Smooth muscle cell (in vitro differentiated cells): ENCODE results near the gene CMSS1. TPM values are rescaled to one million over a fixed set of nuclear protein-coding genes. Genes with fewer than 3 reads are reported as not detected.

Experiments used
- DNase-seq: peaks from one replicate; lab custom pipeline; 2025; ENCODE audit not compliant: unreplicated experiment; lab: John Stamatoyannopoulos, UW
- H2AFZ ChIP-seq: fragments of 200-600 bp; sonication (generic); 2 replicates; pipeline ENCODE4 v1.6.0; 2016; ENCODE audit warnings: antibody characterized with exemption, low read depth, mild to moderate bottlenecking
- H3F3A ChIP-seq: fragments of 200-600 bp; sonication (generic); 2 replicates; pipeline ENCODE4 v1.6.0; 2017; ENCODE audit warnings: antibody characterized with exemption, low read depth
- H3K27ac ChIP-seq: fragments of 200-600 bp; sonication (generic); 2 replicates; pipeline ENCODE4 v1.5.1; 2016; ENCODE audit warnings: low read depth, mild to moderate bottlenecking
- H3K27me3 ChIP-seq: fragments of 200-600 bp; sonication (generic); 2 replicates; pipeline ENCODE4 v1.6.1; 2016; ENCODE audit warnings: low read depth, mild to moderate bottlenecking
- H3K36me3 ChIP-seq: fragments of 200-600 bp; sonication (generic); 2 replicates; pipeline ENCODE4 v1.5.1; 2016; ENCODE audit warnings: low read depth
- H3K4me1 ChIP-seq: fragments of 200-600 bp; sonication (generic); 2 replicates; pipeline ENCODE4 v1.5.1; 2016; ENCODE audit warnings: low read depth
- H3K4me2 ChIP-seq: fragments of 200-600 bp; sonication (generic); 2 replicates; pipeline ENCODE4 v1.6.0; 2016; ENCODE audit warnings: mild to moderate bottlenecking
- H3K4me3 ChIP-seq: fragments of 200-600 bp; sonication (generic); 2 replicates; pipeline ENCODE4 v1.5.1; 2016; ENCODE audit warnings: mild to moderate bottlenecking
- H3K79me2 ChIP-seq: fragments of 200-600 bp; sonication (generic); 2 replicates; pipeline ENCODE4 v1.6.0; 2016; ENCODE audit warnings: low read depth, mild to moderate bottlenecking
- H3K9ac ChIP-seq: fragments of 200-600 bp; sonication (generic); 2 replicates; pipeline ENCODE4 v1.6.0; 2016; ENCODE audit warnings: low read depth
- H3K9me3 ChIP-seq: fragments of 200-600 bp; sonication (generic); replicated peaks from 2 replicates; pipeline ENCODE4 v1.5.1; 2016; ENCODE audit warnings: low read depth
- H4K20me1 ChIP-seq: fragments of 200-600 bp; sonication (generic); 2 replicates; pipeline ENCODE4 v1.6.0; 2016; ENCODE audit warnings: low read depth
- CTCF ChIP-seq: fragments of 200-600 bp; sonication (generic); IDR thresholded peaks from 2 replicates; pipeline ENCODE4 v1.5.1; 2017; ENCODE audit warnings: borderline replicate concordance, mild to moderate bottlenecking, antibody characterized with exemption; ENCODE audit not compliant: insufficient read depth, poor library complexity, severe bottlenecking
- WGBS: methylation state at CpG from one replicate; pipeline ENCODE4 v1.1.7; 2016; ENCODE audit warnings: low lambda C conversion rate; 5-methylcytosine and 5-hydroxymethylcytosine counted together
- polyA plus RNA-seq: library from polyadenylated mRNA; unstranded; fragments of >200 nt; fragmentation: Nextera tagmentation; extraction: Ambion mirVana; gene quantifications from 2 replicates; pipeline ENCODE4 v1.2.1, GENCODE V29; 2016
- total RNA-seq: library from RNA; depleted of rRNA; stranded (reverse); fragments of >200 nt; gene quantifications from 2 replicates; pipeline ENCODE4 v1.2.3, GENCODE V29; 2014

CMSS1 gene
- total and polyA plus RNA-seq, 2 experiments from 2014 or later, result 19.2 to 24.1 TPM

DNA sequence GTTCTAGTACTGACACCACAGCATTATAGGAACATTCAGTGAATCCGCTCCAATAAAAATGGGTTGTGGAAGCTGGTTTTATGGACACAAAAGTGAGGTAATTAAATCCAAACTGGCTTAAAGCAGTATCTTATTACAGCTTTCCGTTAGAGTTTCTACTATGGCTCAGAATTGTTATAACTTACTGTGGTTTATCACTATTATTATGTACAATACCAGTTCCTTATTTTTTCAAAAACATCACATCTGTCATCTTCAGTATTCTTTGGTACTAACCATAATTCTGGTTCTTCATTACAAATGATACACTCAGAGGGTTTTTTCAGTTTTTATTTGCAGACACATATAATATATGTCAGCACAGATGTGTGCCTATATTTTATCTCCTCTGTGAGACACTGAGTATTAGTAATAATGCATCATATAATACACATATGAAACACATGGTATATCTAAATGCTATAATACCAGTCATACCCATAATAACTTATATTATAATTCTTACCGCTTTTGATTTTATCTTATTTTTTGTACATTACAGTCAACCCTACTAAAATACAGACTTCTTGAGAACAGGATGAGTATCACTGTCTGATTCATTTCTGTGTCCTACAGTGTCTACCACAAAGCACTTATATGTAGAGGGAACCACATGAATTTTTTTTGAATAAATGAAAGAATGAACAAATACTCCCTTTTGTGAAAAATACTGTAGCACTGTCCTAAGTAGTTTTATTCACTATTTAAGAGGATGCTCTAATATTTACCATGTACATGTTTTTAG lies 39.0 kb downstream of the CMSS1 start:
- TF ChIP-seq CTCF, result no peak
- Histone ChIP-seq H3K9ac (no peak overlapping the region), H3K27ac (peak overlapping the region; percentile 98), H3K9me3 (no peaks in the 10 kb centered on the region), H3K4me3 (no peak overlapping the region), H3K27me3 (no peaks in the 10 kb centered on the region), H2AFZ (no peak overlapping the region), H3K36me3 (no peaks in the 10 kb centered on the region), H3K4me2 (no peak overlapping the region), H3F3A (peaks cover 56% of the 10 kb centered on the region), H4K20me1 (peaks cover 46% of the 10 kb centered on the region), H3K4me1 (peaks cover 19% of the 10 kb centered on the region), H3K79me2 (peaks cover 86% of the 10 kb centered on the region)
- DNase-seq, result no peak
- WGBS, result 77% methylated on average over 3 of the region's 3 CpGs

DNA sequence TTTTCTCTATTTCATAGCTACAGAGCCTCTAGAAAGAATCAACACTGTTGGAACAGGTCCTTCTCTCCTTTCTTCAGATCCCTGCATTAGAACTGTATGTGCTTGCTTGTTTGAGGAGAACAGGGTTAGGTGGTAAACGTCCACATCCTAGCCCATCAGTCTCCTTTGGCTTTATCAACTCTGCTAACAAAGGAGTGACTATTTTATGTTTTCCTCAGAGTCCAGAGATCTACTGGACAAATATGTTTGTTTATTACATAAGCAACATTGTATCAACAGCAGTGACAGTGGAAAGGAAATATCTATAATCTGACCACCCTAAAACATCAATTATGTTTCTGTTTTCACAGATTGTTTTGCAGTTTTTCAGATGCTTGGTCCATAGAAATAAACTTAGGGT lies 39.6 kb downstream of the CMSS1 start:
- no peaks in the 10 kb centered on the region for H3K9me3 ChIP-seq
- no peak for TF ChIP-seq CTCF
- no peak overlapping the region for H2AFZ ChIP-seq
- H3K4me2 ChIP-seq, result peak overlapping the region; percentile 11
- WGBS, result 78% methylated on average over 1 of the region's 1 CpG
- peaks cover 47% of the 10 kb centered on the region for H4K20me1 ChIP-seq
- peaks cover 86% of the 10 kb centered on the region for H3K79me2 ChIP-seq
- no peaks in the 10 kb centered on the region for H3K36me3 ChIP-seq
- no peaks in the 10 kb centered on the region for H3K27me3 ChIP-seq
- no peak overlapping the region for H3K9ac ChIP-seq
- H3K4me1 ChIP-seq, result peaks cover 19% of the 10 kb centered on the region
- peaks cover 53% of the 10 kb centered on the region for H3F3A ChIP-seq
- no peak overlapping the region for H3K4me3 ChIP-seq
- peak overlapping the region; percentile 98 for H3K27ac ChIP-seq
- DNase-seq, result no peak

- no peaks in the 10 kb centered on the region for H3K9me3 ChIP-seq
- peaks cover 88% of the 10 kb centered on the region for H3K79me2 ChIP-seq
- H3K9ac ChIP-seq, result peak overlapping the region; percentile 85
- H3F3A ChIP-seq, result peaks cover 46% of the 10 kb centered on the region
- WGBS, result 50% methylated on average over 2 of the region's 2 CpGs
- H2AFZ ChIP-seq, result no peak overlapping the region
- H3K36me3 ChIP-seq, result no peaks in the 10 kb centered on the region
- DNase-seq, result no peak
- peaks cover 19% of the 10 kb centered on the region for H3K4me1 ChIP-seq
- TF ChIP-seq CTCF, result no peak
- H3K27me3 ChIP-seq, result no peaks in the 10 kb centered on the region
- no peak overlapping the region for H3K4me3 ChIP-seq
- H3K27ac ChIP-seq, result peak overlapping the region; percentile 98
- H3K4me2 ChIP-seq, result peak overlapping the region; percentile 74
- peaks cover 58% of the 10 kb centered on the region for H4K20me1 ChIP-seq
Measured at GRCh38 chr3:99858469-99858868, 40.8 kb downstream of the CMSS1 start.

- H3K4me1 ChIP-seq, result peaks cover 19% of the 10 kb centered on the region
- peak overlapping the region; percentile 85 for H3K9ac ChIP-seq
Measured at GRCh38 chr3:99859825-99860224, 42.2 kb downstream of the CMSS1 start.

More at GRCh38 chr3:99859825-99860224, 42.2 kb downstream of the CMSS1 start:
- Histone ChIP-seq H3K79me2 (peaks cover 88% of the 10 kb centered on the region), H3K9me3 (no peaks in the 10 kb centered on the region), H3K27me3 (no peaks in the 10 kb centered on the region), H4K20me1 (peaks cover 58% of the 10 kb centered on the region), H3K27ac (peak overlapping the region; percentile 98), H3K4me3 (no peak overlapping the region), H3K36me3 (no peaks in the 10 kb centered on the region), H2AFZ (no peak overlapping the region), H3F3A (peaks cover 48% of the 10 kb centered on the region), H3K4me2 (peak overlapping the region; percentile 74)
- 0% methylated on average over 1 of the region's 1 CpG for WGBS
- DNase-seq, result no peak
- TF ChIP-seq CTCF, result no peak
